K562 (cell line): Measurements from ENCODE around the gene PTGR2. TPM values are rescaled to one million over a fixed set of nuclear protein-coding genes. Genes with fewer than 3 reads are reported as not detected.

ENCODE experiments used
- ATAC-seq: fragments of 200-7000 bp; cut with Tn5 transposase; 3 replicates; pipeline ENCODE4 v1.9.1; 2020; ENCODE audit warnings: moderate library complexity
- BruUV-seq: library from RNA; stranded (reverse); fragments of 400-500 nt; replicated peaks from 2 replicates; lab custom pipeline; 2021; lab: Mats Ljungman, UMichigan
- CTCF ChIA-PET: fragments of 300-600 bp; formaldehyde crosslinking; extraction: SDS; loops from one replicate; lab custom pipeline; 2021; ENCODE audit warnings: low intra/inter-chr PET ratio; lab: Yijun Ruan, JAX
- POLR2A ChIA-PET: fragments of 300-600, 350-650 bp; sonication (Branson Sonifier 250); formaldehyde crosslinking; extraction: SDS; loops from one replicate; lab custom pipeline; 2021; ENCODE audit warnings: antibody characterized with exemption, inconsistent platforms; lab: Yijun Ruan, JAX
- DNase-seq, 4 experiments: peaks; one replicate each; pipeline versions ENCODE4 v3.0.0 to v3.0.0-alpha.2; 2011 to 2018; ENCODE audit warnings: low spot score in 3 of 4, mixed read lengths in 3 of 4; ENCODE audit errors: extremely low read depth in 1 of 4
- FAIRE-seq: peaks from 2 replicates; lab custom pipeline; 2011; peaks lifted over from hg19 to GRCh38; lab: Jason Lieb, UNC
- H2AFZ ChIP-seq: 2 replicates; pipeline ENCODE4 v1.6.0; 2011; ENCODE audit warnings: low read depth, low read length, control low read depth, inconsistent platforms
- H3K27ac ChIP-seq: fragments of 200-600 bp; 3 replicates; pipeline ENCODE4 v1.8.0; 2011; ENCODE audit warnings: low read depth, mild to moderate bottlenecking, control low read depth, inconsistent platforms, low read length, moderate library complexity, mixed read lengths; ENCODE audit errors: extremely low read depth
- H3K27me3 ChIP-seq, 2 experiments: fragments of 300-600 bp in 1 of 2; 2 replicates in 1 of 2; 3 replicates in 1 of 2; pipeline versions ENCODE4 v1.6.0 to v1.8.0; 2011; ENCODE audit warnings: inconsistent platforms in 2 of 2, low read length in 2 of 2, mild to moderate bottlenecking in 1 of 2, mixed read lengths in 1 of 2, moderate library complexity in 1 of 2; ENCODE audit not compliant: control insufficient read depth in 2 of 2, insufficient read depth in 2 of 2
- H3K36me3 ChIP-seq: fragments of 300-600 bp; 3 replicates; pipeline ENCODE4 v1.8.0; 2011; ENCODE audit warnings: mild to moderate bottlenecking, low read length, inconsistent platforms; ENCODE audit not compliant: control insufficient read depth, insufficient read depth
- H3K4me1 ChIP-seq, 2 experiments: fragments of 200-600 bp in 1 of 2; replicated peaks in 1 of 2; 2 replicates in 1 of 2; 3 replicates in 1 of 2; pipeline versions ENCODE4 v1.5.1 to v1.8.0; 2011; ENCODE audit warnings: inconsistent platforms in 2 of 2, low read length in 2 of 2, mild to moderate bottlenecking in 1 of 2, mixed read lengths in 1 of 2, moderate library complexity in 1 of 2; ENCODE audit not compliant: control insufficient read depth in 2 of 2, insufficient read depth in 2 of 2
- H3K4me2 ChIP-seq: 2 replicates; pipeline ENCODE4 v1.6.1; 2011; ENCODE audit warnings: low read length, control low read depth, inconsistent platforms, mixed read lengths; ENCODE audit not compliant: insufficient read depth
- H3K4me3 ChIP-seq: fragments of 200-600 bp; sonication (generic), shearing (Covaris generic); 2 replicates; pipeline ENCODE4 v1.5.1; 2016; ENCODE audit warnings: control low read depth, inconsistent platforms
- H3K79me2 ChIP-seq: fragments of 200-600 bp; 3 replicates; pipeline ENCODE4 v1.8.0; 2011; ENCODE audit warnings: low read length, inconsistent platforms; ENCODE audit not compliant: control insufficient read depth, insufficient read depth
- H3K9ac ChIP-seq, 2 experiments: 2 replicates each; pipeline versions ENCODE4 v1.6.0 to v1.6.1; 2011; ENCODE audit warnings: low read depth in 2 of 2, low read length in 2 of 2, control low read depth in 1 of 2, inconsistent platforms in 1 of 2, mild to moderate bottlenecking in 1 of 2, mixed read lengths in 1 of 2; ENCODE audit not compliant: insufficient read depth in 1 of 2
- H3K9me1 ChIP-seq: one replicate; pipeline ENCODE4 v1.6.0; 2011; ENCODE audit warnings: inconsistent platforms, mild to moderate bottlenecking, low read length, moderate library complexity; ENCODE audit not compliant: control insufficient read depth, insufficient read depth
- H3K9me3 ChIP-seq: replicated peaks from 2 replicates; pipeline ENCODE4 v1.5.1; 2011; ENCODE audit warnings: low read depth, low read length, inconsistent platforms; ENCODE audit not compliant: control insufficient read depth, insufficient read depth
- H4K20me1 ChIP-seq: replicated peaks from 2 replicates; pipeline ENCODE4 v1.6.1; 2011; ENCODE audit warnings: low read length, inconsistent platforms, mixed read lengths; ENCODE audit not compliant: control insufficient read depth, insufficient read depth
- ADNP ChIP-seq: fragments of 200-800 bp; sonication (Bioruptor generic); IDR thresholded peaks from 2 replicates; pipeline ENCODE4 v1.6.1; 2016; ENCODE audit warnings: missing genetic modification characterization, missing compliant biosample characterization
- KDM2B ChIP-seq: fragments of 250-450 bp; sonication (Bioruptor Pico); IDR thresholded peaks from 2 replicates; pipeline ENCODE4 v1.8.0; 2021; ENCODE audit warnings: mild to moderate bottlenecking, moderate library complexity
- MEIS2 ChIP-seq: fragments of 450-650 bp; IDR thresholded peaks from 2 replicates; pipeline ENCODE4 v1.6.1; 2014; ENCODE audit warnings: mild to moderate bottlenecking; ENCODE audit not compliant: partially characterized antibody
- PBX2 ChIP-seq, 2 experiments: IDR thresholded peaks in 1 of 2; conservative IDR thresholded peaks in 1 of 2; 2 replicates each; pipeline ENCODE4 v1.6.1; 2016; ENCODE audit warnings: low read depth in 2 of 2, mild to moderate bottlenecking in 1 of 2, missing compliant biosample characterization in 1 of 2, missing genetic modification characterization in 1 of 2, moderate library complexity in 1 of 2
- PKNOX1 ChIP-seq: fragments of 450-650 bp; IDR thresholded peaks from 2 replicates; pipeline ENCODE4 v1.6.1; 2016
- PRPF4 ChIP-seq: fragments of 200-400 bp; formaldehyde crosslinking; IDR thresholded peaks from one replicate; pipeline ENCODE4 v1.6.1; 2017; ENCODE audit warnings: low read length, low read depth, mild to moderate bottlenecking; ENCODE audit not compliant: insufficient read depth, poor library complexity, severe bottlenecking
- WGBS: fragments of 100-300 bp; shearing (Covaris generic); methylation state at CpG from one replicate; pipeline ENCODE4 v1.1.6; 2016; ENCODE audit warnings: low coverage, mixed read lengths; ENCODE audit not compliant: insufficient coverage; ENCODE audit errors: missing lambda C conversion rate; 5-methylcytosine and 5-hydroxymethylcytosine counted together
- in situ Hi-C: fragments of 300-500 bp; cut with MboI; formaldehyde crosslinking; loops from 4 replicates; pipeline ENCODE4 v1.15.0; 2018; ENCODE audit warnings: inconsistent platforms, mixed read lengths
- intact Hi-C: fragments of 100-400 bp; cut with micrococcal nuclease; formaldehyde crosslinking; loops from 2 replicates; pipeline ENCODE4 v1.14.2; 2022
- polyA plus RNA-seq, 8 experiments: library from polyadenylated mRNA; depleted of rRNA in 4 of 8; stranded (reverse) in 5 of 8; unstranded in 3 of 8; fragments of >200 nt; fragmentation: Nextera tagmentation in 2 of 8; fragmentation: Illumina TruSeq in 1 of 8; extraction: Ambion mirVana in 2 of 8; extraction: Trizol in 1 of 8; gene quantifications; 2 replicates each; pipeline versions ENCODE4 v1.2.1 to v1.2.3, GENCODE V29; 2011 to 2014; ENCODE audit warnings: inconsistent platforms in 1 of 8, missing spikeins in 1 of 8
- total RNA-seq, 7 experiments: library from RNA; depleted of rRNA in 6 of 7; stranded (reverse); fragments of >200 nt in 6 of 7; fragmentation: Illumina TruSeq in 2 of 7; extraction: Trizol in 2 of 7; gene quantifications; 2 replicates each; pipeline versions ENCODE4 v1.2.1 to v1.2.3, GENCODE V29; 2011 to 2021; ENCODE audit warnings: low replicate concordance in 1 of 7

The PTGR2 gene
- total and polyA plus RNA-seq, 9 of the 15 experiments (the other 6 are each of a cell fraction or from before 2014, with no cell fraction given) = 7.4 to 23.0 (median 13.0) TPM

DNA sequence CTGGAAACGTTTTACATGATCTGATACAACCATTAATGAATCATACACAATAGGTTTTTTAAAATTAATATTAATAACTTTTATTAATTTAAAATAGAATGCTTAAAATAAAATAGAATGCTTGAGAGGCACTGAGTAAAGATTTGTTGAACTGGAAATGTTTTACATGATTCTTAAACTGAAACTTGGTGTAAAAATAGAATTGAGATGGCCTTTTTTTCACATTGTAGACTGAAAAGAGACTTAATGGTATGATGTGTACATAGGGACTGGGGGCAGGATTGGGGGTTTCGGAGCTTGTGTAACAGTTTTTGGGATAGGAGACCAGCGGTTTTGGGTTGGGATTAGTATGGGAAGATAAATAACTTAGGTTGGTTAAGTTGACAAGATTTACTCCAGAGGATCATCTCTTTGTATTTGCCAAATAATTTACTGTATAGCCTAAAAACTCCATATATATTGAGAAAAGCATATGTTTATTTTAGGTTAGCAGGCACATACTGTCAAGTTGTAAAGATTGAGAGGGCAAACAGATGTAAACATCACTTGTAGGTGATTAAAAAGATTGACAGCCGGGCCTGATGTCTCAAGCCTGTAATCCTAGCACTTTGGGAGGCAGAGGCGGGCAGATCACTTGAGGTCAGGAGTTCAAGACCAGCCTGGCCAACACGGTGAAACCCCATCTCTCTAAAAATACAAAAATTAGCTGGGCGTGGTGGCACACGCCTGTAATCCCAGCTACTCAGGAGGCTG is 33.0 kb downstream of the PTGR2 start:
- Histone ChIP-seq H4K20me1 (no peaks in the 10 kb centered on the region), H3K9ac (no peak overlapping the region), H3K79me2 (peaks cover 44% of the 10 kb centered on the region), H3K36me3 (0 out of 3 replicates have a peak, but pooled peaks cover 2% of the 10 kb centered on the region), H3K4me3 (0 out of 2 replicates have a peak overlapping the region, but pooled peaks have one; percentile 86), H3K9me1 (no peaks in the 10 kb centered on the region), H2AFZ (no peak overlapping the region), H3K27ac (no peak overlapping the region; the same call in 2 of the 3 replicates), H3K9me3 (no peaks in the 10 kb centered on the region), H3K4me2 (peak overlapping the region; percentile 94; the same call in 1 of the 2 replicates), H3K27me3 (no peaks in the 10 kb centered on the region), H3K4me1 (peaks cover 4 to 6% of the 10 kb centered on the region in 2 experiments; a peak in 4 of 5 replicates)
- ATAC-seq = no peak
- no TSS peak for BruUV-seq
- ChIA-PET CTCF (no interaction called here), POLR2A (no interaction called here)
- peak; percentile 26 for FAIRE-seq
- no peak for DNase-seq
- in situ Hi-C loops = no loop called here
- 29% methylated on average over 7 of the region's 8 CpGs for WGBS
- intact Hi-C loops = loop anchor here (5.0 kb wide), 1 partner anchor 142 kb away; no protein-coding TSS in a partner anchor
- TF ChIP-seq PKNOX1 (peak; percentile 96), KDM2B (CRISPR knock-in tag) (no peak), MEIS2 (peak; percentile 68), PRPF4 (no peak), ADNP (tag) (peak; percentile 13; the same call in 1 of the 2 replicates), PBX2 (CRISPR knock-in tag; IDR thresholded peaks at IDR 0.05; ENCODE audit: low read depth) (no peak), PBX2 (tag; conservative IDR thresholded peaks at IDR 0.05; ENCODE audit: low read depth) (peak; percentile 66)
